ENCODE results near the gene SCEL.
A peak's percentile ranks its signal among the peaks of the same experiment; 100 is the strongest.

Gene SCEL

GRCh38 chr13:77535448-77535847 lies at the start of gene SCEL:
Gene SCEL, plus strand, starts transcription at chr13:77535706. Its CDS starts 20,170 bp downstream, at chr13:77555876.
- no peak for DNase-seq (ENCODE audit: low read depth in 1 of 2, low spot score in 1 of 2)
- TF ChIP-seq JUND (IDR thresholded peaks at IDR 0.05; ENCODE audit: low read depth): no peak
- in situ Hi-C loops (cut with HindIII; ENCODE audit: low pct_unique_long_range_greater_than_20kb, low sequenced_read_pairs): no loop called here

- no peak for DNase-seq (ENCODE audit: low read depth in 1 of 2, low spot score in 1 of 2)
- in situ Hi-C loops (cut with HindIII; ENCODE audit: low pct_unique_long_range_greater_than_20kb, low sequenced_read_pairs): no loop called here
- no peak for TF ChIP-seq JUND (IDR thresholded peaks at IDR 0.05; ENCODE audit: low read depth)
Measured at GRCh38 chr13:77489566-77490337, 45.8 kb upstream of the SCEL start.

GRCh38 chr13:77492982-77493381 lies 42.5 kb upstream of the SCEL start:
- TF ChIP-seq JUND (IDR thresholded peaks at IDR 0.05; ENCODE audit: low read depth): no peak
- in situ Hi-C loops (cut with HindIII; ENCODE audit: low pct_unique_long_range_greater_than_20kb, low sequenced_read_pairs): no loop called here
- peak; percentile 2 to 27 for DNase-seq (ENCODE audit: low read depth in 1 of 2, low spot score in 1 of 2)

GRCh38 chr13:77494226-77494625 lies 41.3 kb upstream of the SCEL start:
- TF ChIP-seq JUND (IDR thresholded peaks at IDR 0.05; ENCODE audit: low read depth): no peak
- DNase-seq (ENCODE audit: low read depth in 1 of 2, low spot score in 1 of 2): no peak
- in situ Hi-C loops (cut with HindIII; ENCODE audit: low pct_unique_long_range_greater_than_20kb, low sequenced_read_pairs): no loop called here

GRCh38 chr13:77497350-77497749 lies 38.2 kb upstream of the SCEL start:
- TF ChIP-seq JUND (IDR thresholded peaks at IDR 0.05; ENCODE audit: low read depth): no peak
- in situ Hi-C loops (cut with HindIII; ENCODE audit: low pct_unique_long_range_greater_than_20kb, low sequenced_read_pairs): no loop called here
- DNase-seq (ENCODE audit: low read depth in 1 of 2, low spot score in 1 of 2): no peak

GRCh38 chr13:77497835-77498234 lies 37.7 kb upstream of the SCEL start:
- DNase-seq (ENCODE audit: low read depth in 1 of 2, low spot score in 1 of 2): no peak
- TF ChIP-seq JUND (IDR thresholded peaks at IDR 0.05; ENCODE audit: low read depth): no peak
- in situ Hi-C loops (cut with HindIII; ENCODE audit: low pct_unique_long_range_greater_than_20kb, low sequenced_read_pairs): no loop called here

GRCh38 chr13:77502104-77502720 lies 33.3 kb upstream of the SCEL start:
- no peak for DNase-seq (ENCODE audit: low read depth in 1 of 2, low spot score in 1 of 2)
- no peak for TF ChIP-seq JUND (IDR thresholded peaks at IDR 0.05; ENCODE audit: low read depth)
- in situ Hi-C loops (cut with HindIII; ENCODE audit: low pct_unique_long_range_greater_than_20kb, low sequenced_read_pairs): no loop called here

GRCh38 chr13:77503398-77503797 lies 32.1 kb upstream of the SCEL start:
- DNase-seq (ENCODE audit: low read depth in 1 of 2, low spot score in 1 of 2): no peak
- in situ Hi-C loops (cut with HindIII; ENCODE audit: low pct_unique_long_range_greater_than_20kb, low sequenced_read_pairs): no loop called here
- no peak for TF ChIP-seq JUND (IDR thresholded peaks at IDR 0.05; ENCODE audit: low read depth)

- in situ Hi-C loops (cut with HindIII; ENCODE audit: low pct_unique_long_range_greater_than_20kb, low sequenced_read_pairs): no loop called here
- TF ChIP-seq JUND (IDR thresholded peaks at IDR 0.05; ENCODE audit: low read depth): no peak
- peak in 1 of 2 experiments; percentile 20 for DNase-seq (ENCODE audit: low read depth in 1 of 2, low spot score in 1 of 2)
Measured at GRCh38 chr13:77506874-77507273, 28.6 kb upstream of the SCEL start.

GRCh38 chr13:77507931-77508776 lies 27.4 kb upstream of the SCEL start:
- in situ Hi-C loops (cut with HindIII; ENCODE audit: low pct_unique_long_range_greater_than_20kb, low sequenced_read_pairs): no loop called here
- no peak for DNase-seq (ENCODE audit: low read depth in 1 of 2, low spot score in 1 of 2)
- no peak for TF ChIP-seq JUND (IDR thresholded peaks at IDR 0.05; ENCODE audit: low read depth)

- no peak for TF ChIP-seq JUND (IDR thresholded peaks at IDR 0.05; ENCODE audit: low read depth)
- in situ Hi-C loops (cut with HindIII; ENCODE audit: low pct_unique_long_range_greater_than_20kb, low sequenced_read_pairs): no loop called here
- DNase-seq (ENCODE audit: low read depth in 1 of 2, low spot score in 1 of 2): no peak
Measured at GRCh38 chr13:77508959-77509620, 26.4 kb upstream of the SCEL start.

- in situ Hi-C loops (cut with HindIII; ENCODE audit: low pct_unique_long_range_greater_than_20kb, low sequenced_read_pairs): no loop called here
- DNase-seq (ENCODE audit: low read depth in 1 of 2, low spot score in 1 of 2): no peak
- TF ChIP-seq JUND (IDR thresholded peaks at IDR 0.05; ENCODE audit: low read depth): no peak
Measured at GRCh38 chr13:77510156-77510555, 25.4 kb upstream of the SCEL start.
